HG03025 (cell line): ENCODE results near the gene STK32B.

Experiments used
- ATAC-seq: cut with Tn5 transposase; IDR thresholded peaks from one replicate; pipeline ENCODE4 v1.9.1; 2021; ENCODE audit warnings: mild to moderate bottlenecking, moderate library complexity; ENCODE audit not compliant: unreplicated experiment, low FRiP score

STK32B gene

DNA sequence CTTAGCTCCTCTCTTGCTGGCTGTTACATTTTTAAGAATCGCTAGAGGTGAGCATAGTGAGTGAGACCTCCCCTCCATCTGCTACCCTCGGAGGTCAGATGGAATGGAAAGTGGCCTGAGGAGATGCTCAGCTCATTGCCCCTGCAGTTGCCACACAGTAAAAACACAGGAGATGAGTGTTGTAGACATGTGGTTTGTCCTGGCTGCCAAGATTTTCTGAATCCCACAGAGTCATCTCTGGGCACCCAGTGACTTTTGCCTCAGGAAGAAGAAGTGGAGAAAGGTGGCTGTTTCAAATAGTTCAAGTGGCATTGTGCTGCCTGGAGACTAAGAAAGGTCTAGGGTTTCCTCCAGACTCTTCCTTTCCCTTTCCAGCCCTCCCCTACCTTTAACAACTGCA lies 271.0 kb downstream of the STK32B start:
- ATAC-seq: no peak

DNA sequence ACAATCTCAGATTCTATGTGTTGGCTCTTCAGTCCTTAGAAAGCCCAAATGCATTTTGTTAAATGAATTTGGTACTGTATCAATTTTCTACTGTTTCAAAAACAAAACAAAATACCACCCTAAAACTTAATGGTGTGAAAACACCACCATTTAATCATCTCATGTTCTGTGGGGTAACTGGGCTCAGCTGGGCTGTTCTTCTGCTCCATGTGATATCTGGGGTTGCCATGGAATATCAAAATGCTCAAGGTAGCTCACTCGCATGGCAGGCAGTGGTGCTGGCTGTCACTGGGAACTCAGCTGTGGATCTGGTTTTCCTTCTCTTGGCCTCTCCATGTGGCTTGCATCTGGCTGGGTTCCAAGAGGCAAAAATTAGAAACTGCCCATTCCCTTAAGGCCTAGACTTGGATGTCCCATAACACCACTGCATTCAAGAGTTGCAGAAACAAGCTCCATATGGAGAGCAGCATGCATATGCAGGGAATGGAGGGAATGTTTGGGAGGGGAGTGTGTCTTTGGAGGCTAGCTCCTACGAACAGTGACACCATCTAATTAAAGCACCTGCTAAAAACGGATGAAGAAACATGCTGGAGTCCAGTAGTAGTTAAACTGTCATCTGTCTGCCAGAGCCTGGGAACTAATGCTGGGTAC lies 279.2 kb downstream of the STK32B start:
- ATAC-seq: no peak

DNA sequence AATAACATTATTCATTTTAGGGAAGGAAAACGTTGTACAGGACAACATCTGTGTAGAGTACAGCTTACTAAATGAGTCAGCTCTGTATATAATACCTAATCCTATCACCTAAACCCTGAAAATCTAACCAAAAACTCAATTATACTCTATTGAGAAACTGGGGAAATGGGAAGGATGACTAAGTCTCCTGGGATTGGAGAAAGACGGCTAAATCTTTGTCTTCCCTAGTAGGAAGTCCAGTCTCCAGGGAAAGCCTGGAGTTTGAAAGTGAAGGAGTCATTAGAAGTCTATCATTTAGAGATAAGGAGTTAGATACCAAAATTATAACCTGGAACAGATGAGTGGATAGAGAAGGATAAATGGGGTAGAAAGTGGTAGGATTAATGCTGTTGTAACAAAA lies 286.5 kb downstream of the STK32B start:
- ATAC-seq: no peak

DNA sequence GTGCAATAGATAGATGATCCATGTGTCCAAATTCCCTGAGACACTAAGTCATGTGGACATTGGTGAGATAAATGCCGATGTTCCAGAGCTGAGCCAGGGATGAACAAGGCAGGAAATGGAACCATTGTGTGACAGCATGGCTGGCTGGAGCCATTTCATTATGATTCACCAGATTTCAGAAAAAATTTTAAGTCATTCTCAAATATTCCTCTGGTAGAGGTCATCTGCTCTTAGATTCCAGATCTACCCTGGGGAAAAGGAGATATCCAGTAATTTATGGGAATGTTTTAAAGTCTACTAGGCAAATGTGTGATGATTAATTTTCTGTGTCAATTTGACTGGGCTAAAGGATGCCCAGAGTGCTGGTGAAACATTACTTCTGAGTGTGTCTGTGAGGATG lies 287.3 kb downstream of the STK32B start:
- no peak for ATAC-seq

DNA sequence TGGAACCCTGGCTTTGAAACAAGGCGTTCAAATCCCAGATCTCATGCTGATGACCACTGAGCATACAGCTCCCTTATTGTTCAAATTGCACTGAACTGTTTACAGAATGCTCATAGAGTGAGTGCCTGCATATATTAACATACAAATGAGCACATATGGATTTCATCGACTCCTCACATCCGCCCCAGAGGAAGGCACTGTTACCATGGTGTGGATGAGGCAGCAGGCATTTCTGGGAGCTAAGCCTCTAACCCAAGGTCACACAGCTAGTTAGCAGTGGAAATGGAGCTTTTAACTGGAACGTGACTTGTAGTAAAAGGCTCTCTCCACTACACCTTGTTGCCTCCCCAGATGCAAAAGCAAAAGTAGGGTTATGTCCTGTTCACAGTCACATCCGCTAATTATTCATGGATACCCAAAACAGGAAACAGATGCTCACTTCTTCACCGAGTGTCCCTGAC lies 289.7 kb downstream of the STK32B start:
- ATAC-seq: no peak

DNA sequence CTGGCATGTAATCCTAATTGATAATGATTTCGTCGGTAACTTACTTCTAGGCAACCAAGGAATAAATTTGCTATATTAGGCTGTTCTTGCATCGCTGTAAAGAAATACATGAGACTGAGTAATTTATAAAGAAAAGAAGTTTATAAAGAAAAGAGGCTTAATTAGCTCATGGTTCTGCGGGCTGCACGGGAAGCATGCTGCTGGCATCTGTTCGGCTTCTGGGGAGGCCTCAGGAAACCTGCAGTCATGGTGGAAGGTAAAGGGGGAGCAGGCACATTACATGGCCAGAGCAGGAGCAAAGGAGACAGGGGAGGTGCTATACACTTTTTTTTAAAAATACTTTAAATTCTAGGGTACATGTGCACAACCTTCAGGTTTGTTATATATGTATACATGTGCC lies 290.2 kb downstream of the STK32B start:
- no peak for ATAC-seq

DNA sequence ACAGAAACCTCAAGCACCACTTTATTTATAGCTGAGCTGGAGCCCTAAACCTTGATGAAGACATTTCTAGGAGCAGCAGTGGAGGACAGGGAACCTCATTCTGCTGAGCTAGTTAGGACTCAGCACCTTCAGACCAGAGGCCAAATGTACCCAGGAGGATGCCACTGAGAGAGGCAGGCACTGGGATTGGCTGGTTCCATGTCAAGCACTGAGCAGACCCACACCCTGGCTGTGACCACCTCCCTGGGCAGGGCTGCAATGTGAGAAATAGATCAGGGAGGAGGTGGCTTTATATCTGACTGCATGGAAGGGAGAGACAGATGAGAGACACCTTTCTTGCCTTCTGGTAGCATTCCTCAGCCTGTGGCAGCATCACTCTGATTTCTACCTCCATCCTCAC lies 304.6 kb downstream of the STK32B start:
- ATAC-seq: no peak

DNA sequence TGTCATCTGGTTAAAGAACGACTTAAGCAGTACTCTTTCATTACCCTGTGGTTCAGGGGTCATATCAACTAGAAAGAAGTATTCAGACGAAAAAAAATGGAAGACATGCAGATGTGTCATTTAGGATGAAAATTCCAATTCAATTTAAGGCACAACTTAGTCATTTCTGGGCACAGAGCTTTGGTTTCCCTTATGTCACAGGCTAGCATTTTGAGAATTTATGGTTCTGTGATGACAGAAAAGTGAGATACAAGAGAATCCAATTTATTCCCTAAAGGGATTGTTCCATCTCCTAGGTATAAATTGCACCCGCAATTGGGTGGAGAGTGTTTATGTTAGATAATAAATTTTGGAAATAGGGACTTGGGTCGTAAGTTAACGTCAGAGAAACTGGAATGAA lies 306.6 kb downstream of the STK32B start:
- no peak for ATAC-seq

DNA sequence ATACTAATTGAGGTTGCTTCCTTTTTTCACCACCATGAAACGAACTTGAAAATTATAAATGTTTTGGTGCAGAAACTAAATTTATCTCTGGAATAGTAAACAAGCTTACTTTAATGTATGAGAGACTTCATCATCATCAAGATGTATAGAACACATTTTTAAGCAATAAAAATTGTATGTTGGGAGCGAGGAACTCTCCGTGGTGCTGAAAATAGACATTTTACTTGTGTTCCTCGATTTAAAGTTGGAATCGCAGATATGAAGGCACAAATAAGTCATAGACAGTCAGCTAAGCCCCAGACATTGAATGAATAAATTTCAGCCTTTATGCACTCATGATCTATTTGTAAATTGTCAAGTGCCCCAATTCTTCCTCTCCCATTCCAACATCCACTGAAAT lies 310.7 kb downstream of the STK32B start:
- no peak for ATAC-seq

DNA sequence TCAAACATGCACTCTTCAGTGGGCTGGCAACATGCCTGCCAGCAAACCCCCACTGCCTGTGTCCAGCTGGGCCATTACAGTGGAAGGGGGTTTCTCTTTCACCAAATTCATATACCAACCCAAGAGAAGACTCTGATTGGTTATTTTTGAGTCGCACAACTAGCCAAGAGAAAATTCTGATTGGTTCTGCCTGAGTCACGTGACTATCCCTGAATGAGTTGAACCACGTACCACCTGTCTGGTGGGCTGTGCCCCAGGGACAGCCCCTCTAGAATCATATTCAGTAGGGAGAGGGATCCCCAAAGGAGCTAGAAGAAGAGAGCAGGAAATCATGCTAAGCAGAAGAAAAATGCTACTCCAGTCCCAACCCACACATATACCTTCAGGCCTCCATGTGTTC lies 313.1 kb downstream of the STK32B start:
- no peak for ATAC-seq

DNA sequence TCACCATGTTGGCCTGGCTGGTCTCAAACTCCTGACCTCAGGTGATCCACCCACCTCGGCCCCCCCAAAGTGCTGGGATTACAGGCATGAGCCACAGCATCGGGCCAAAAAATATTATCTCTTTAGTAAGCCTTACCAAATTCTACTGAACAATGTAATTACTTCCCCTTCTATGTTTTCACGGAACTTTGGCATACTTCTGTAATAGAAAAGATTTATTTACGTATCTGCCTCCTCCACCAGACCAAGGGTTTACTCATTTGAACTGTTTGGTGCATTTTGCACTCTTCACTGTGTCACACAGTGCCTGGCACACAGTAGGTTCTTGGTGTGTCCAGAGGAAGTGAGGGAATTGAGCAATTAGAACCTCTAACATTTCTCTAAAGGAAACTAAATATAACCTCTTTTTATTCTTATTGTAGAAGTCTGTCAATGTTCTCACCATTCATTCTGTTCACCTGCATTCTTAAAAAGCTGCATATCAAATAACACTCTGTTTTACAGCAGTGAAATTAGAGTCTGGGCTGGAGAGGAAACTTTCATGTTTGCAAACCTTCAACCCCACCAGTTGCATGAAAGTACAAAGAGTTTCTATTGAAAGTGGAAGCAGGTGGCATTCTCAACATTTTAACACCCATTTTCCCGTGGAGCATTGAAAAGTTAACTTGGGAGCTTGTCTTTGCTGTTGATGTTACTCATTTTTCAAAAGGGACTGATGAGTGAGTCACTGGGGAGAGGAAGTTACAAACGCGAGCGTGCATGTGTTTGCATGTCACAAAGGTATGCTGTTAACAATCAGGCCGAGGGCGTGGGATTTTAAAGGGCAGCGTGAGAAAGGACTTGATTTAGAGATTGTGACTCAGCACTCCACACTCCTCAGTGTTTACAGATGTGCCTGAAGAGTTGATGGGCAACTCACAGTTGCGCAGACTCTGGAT lies 314.1 kb downstream of the STK32B start:
- ATAC-seq: no peak

DNA sequence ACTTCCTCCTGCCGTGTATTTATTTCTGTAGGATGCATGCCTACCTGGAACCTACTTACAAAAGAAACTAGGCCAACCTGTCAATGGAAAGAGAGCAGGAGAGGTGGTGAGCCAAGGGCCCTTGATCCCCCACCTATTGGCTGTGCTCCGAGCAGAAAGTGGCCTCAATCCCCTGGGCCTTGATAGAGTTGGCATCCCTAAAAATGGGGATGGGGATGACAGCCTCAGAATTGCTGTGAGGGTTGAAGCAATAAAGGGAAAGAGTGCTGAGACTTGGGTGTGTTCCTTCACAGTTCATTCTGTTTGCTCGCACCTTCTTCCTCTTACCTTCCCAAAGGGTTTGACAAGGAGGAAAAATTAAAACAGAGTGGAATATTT lies 314.7 kb downstream of the STK32B start:
- no peak for ATAC-seq

DNA sequence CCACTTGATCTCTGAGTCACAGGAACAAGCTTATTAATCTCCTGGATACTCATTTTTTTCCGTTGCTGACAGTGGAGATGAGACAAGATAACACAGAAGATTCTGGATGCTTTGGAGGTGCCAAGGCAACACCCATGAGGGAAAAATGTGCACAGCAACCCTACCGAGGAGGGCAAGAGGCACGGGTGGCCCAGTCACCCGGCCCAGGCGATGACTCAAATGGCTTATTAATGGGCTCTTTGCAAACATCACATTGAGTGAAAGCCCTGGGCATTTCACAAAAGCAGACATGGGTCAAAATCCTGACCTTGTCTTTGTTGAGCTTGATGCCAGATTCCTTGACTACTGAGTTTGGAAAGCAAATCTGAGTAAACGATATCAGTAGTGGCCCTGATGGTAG lies 315.1 kb downstream of the STK32B start:
- no peak for ATAC-seq

DNA sequence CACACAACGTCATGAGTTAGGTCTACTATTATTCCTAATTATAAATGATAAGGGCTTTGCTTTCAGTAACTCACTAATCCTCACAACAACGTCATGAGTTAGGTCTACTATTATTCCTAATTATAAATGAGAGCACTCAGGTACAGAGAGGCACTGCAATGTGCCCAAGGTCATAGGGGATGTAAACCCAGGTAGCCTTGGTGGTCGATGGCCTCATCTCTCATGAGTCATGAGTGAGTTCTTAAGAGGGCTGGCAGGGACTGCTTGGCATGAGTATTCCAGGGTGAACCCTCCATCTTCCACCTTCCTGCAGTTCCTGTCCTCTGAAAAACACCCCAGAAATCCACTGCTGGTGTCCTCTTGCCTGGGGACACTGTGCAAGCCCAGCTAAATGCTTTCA lies 317.1 kb downstream of the STK32B start:
- no peak for ATAC-seq

DNA sequence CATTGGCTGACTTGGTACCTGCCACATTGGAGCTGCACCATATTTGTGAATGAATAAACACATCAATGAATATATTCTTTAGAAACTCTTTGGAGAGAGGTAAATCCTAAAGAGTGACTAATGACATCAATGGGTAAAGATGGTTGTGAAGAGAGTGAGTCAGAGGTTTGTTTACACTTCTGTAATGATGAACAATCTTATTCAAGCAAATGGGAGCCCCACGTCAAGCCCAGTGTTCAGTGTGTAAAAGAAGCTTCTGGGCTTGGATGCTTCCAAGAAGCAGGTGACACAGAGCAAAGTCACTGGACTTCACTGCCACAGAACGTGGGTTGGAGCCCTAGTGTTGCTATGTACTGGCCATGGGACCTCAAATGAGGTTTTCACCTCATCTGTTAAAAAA lies 319.0 kb downstream of the STK32B start:
- no peak for ATAC-seq

DNA sequence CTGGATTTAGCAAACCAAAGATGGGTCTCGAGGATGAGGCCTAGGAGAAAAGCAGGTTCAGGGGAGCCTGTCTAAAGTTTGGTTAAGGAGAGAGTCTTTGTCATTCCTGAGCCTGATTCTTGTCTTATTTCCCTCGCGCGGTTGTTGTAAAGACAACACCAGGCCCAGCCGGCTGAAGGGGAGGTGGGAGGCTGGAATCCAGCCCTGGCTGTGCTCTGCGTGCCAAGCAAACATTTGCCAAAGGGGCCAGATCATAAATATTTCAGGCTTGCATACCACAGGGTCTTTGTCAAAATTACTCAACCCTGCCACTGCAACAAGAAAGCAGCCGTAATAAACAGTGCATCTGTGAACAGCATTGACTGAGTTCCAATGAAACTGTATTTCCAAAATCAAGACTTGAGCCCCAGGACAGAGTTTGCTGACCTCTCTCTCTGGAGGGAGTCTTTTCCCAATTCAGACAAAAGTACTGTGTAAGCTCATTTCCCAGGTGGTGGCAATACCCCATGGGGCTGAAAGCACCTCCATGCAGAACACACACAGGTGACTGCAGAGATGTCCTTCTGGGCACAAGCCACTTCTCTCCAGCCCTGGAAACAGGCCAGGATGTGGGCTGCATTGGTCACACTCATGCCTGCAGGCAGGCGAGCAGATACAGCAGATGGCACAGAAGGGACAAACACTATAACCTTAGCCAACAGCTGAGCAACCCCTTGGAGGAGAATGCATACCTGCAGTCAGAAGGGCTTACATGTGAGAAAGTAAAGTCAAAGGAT lies 320.3 kb downstream of the STK32B start:
- no peak for ATAC-seq

DNA sequence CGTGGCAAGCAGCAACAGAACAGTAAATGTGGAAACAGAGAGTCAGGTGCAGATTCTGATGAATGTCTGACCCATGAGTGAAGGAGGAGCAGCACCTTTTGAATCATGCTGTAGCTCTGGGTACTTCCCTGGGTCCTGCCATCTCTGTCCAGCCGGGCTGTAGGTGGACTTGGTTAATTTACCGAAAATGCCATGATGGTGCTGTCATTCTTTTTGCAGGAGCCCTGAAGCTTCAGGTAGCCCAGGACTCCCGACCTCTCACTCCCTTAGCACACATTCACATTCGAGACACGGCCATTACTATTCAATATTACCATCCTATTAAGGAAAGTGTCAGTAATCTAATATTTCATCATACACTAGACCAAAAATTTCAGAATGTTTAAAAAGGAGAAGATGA lies 320.9 kb downstream of the STK32B start:
- no peak for ATAC-seq

DNA sequence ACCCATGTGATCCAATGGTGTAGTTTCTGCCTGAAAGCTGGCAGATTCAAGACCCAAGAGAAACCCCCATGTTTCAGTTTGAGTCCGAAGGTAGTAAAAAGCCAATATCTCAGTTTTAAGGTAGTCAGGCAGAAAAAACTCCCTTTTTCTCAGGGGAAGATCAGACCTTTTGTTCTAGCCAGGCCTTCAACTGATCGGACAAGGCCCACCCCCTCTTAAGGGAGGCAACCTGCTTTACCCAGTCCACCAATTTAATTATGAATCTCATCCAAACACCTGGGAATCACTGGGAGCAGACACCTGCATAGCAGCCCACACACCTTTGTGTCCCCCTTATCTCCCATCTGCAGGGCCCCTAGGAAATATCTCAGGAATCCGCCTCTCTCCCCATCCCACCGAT lies 322.0 kb downstream of the STK32B start:
- ATAC-seq: no peak

DNA sequence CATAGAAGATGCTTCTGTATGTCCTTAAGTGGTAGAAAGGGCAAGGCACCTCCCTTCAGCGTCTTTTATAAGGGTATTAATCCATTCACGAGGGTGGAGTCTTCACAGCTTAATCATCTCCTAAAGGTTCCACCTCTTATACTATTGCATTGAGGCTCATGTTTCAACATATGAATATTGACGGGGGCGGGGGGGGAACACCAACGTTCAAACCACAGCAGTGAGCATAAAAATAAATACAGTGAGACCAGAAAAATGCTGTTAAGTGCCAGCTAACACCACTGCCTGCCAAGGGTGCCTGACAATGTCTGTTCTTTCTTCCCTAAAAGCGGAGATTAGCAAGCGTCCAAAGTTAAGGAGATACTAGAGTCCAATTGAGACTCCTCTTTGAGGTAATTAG lies 323.3 kb downstream of the STK32B start:
- no peak for ATAC-seq

DNA sequence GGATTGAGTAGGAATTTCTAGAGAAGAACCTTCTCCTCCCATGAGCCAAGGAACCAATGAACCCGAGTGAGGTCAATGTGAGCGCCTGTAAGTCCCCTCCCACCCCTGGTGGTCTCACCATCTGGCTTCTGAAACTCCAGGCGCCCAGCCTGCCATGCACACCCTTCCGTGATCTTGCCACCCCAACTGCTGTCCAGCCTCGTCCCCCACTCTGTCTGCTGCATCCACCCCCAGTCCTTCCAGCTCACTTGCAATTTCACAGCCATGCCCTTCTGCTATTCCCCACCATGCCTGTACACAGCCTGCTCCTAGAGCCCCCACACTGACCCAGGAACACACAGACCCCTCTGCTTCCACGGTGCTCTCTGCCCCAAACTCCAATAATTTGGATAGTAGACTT lies 323.7 kb downstream of the STK32B start:
- no peak for ATAC-seq

DNA sequence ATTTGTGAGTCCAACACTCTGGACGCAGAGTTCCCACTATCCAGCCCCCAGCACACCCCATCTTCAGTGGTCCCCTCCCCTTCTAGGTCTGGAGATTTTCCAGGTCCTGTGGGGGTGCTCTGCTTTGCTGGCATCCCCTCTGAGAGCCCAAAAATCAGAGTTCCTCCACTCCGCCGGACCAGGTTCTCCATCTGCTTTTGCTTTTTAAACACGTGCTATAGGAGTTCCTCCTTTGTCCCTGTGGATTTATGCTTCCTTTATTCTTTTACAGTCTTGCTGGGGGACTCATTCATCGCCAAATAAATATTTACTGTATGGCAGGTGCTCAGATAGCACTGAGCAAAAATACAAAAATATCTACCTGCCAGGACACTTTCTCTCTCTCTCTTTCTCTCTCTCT lies 324.7 kb downstream of the STK32B start:
- no peak for ATAC-seq
